K562 (cell line): Measurements from ENCODE around the gene SLC40A1. TPM values are rescaled to one million over a fixed set of nuclear protein-coding genes. Genes with fewer than 3 reads are reported as not detected.

Experiments
- DPF2 ChIP-seq: fragments of 450-650 bp; IDR thresholded peaks from 2 replicates; pipeline ENCODE4 v1.6.1; 2016
- ETV5 ChIP-seq: sonication (generic); formaldehyde crosslinking; IDR thresholded peaks from 2 replicates; pipeline ENCODE4 v1.4.0; 2020; ENCODE audit warnings: low read depth, mild to moderate bottlenecking, missing genetic modification reagents
- HCFC1 ChIP-seq: IDR thresholded peaks from 2 replicates; pipeline ENCODE4 v1.6.1; 2012; ENCODE audit warnings: low read depth, low read length, improper control_type of control experiment
- IRF9 ChIP-seq: fragments of 450-650 bp; IDR thresholded peaks from 2 replicates; pipeline ENCODE4 v1.6.1; 2016; ENCODE audit warnings: missing biosample characterization, missing genetic modification characterization
- MAFG ChIP-seq: fragments of 450-650 bp; conservative IDR thresholded peaks from 2 replicates; pipeline ENCODE4 v1.6.1; 2016; ENCODE audit warnings: missing genetic modification characterization, missing compliant biosample characterization
- NFRKB ChIP-seq: fragments of 450-650 bp; IDR thresholded peaks from 2 replicates; pipeline ENCODE4 v1.6.1; 2016; ENCODE audit warnings: low read depth
- NR2C2 ChIP-seq, 2 experiments: fragments of 200-800 bp in 1 of 2; sonication (Bioruptor generic) in 1 of 2; sonication (generic) in 1 of 2; formaldehyde crosslinking in 1 of 2; IDR thresholded peaks; 2 replicates each; pipeline versions ENCODE4 v1.6.1 to v1.8.0; 2016 to 2022; ENCODE audit warnings: mild to moderate bottlenecking in 1 of 2, missing compliant biosample characterization in 1 of 2, missing genetic modification characterization in 1 of 2, missing genetic modification reagents in 1 of 2
- SETDB1 ChIP-seq: IDR thresholded peaks from one replicate; pipeline ENCODE4 v1.6.1; 2012; ENCODE audit warnings: low read length, control low read depth, inconsistent platforms
- YBX1 ChIP-seq: fragments of 450-650 bp; IDR thresholded peaks from 2 replicates; pipeline ENCODE4 v1.7.1; 2016; ENCODE audit warnings: mild to moderate bottlenecking
- ZBTB1 ChIP-seq: sonication (generic); formaldehyde crosslinking; IDR thresholded peaks from 2 replicates; pipeline ENCODE4 v1.8.1; 2023; ENCODE audit warnings: missing genetic modification reagents, low read depth, mild to moderate bottlenecking, borderline replicate concordance
- ZNF140 ChIP-seq: fragments of 250-450 bp; sonication (Bioruptor Pico); IDR thresholded peaks from 2 replicates; pipeline ENCODE4 v1.8.0; 2021; ENCODE audit warnings: moderate library complexity, mild to moderate bottlenecking, inconsistent platforms
- ZNF24 ChIP-seq: fragments of 450-650 bp; IDR thresholded peaks from 2 replicates; pipeline ENCODE4 v1.6.1; 2016
- polyA plus RNA-seq, 8 experiments: library from polyadenylated mRNA; depleted of rRNA in 4 of 8; stranded (reverse) in 5 of 8; unstranded in 3 of 8; fragments of >200 nt; fragmentation: Nextera tagmentation in 2 of 8; fragmentation: Illumina TruSeq in 1 of 8; extraction: Ambion mirVana in 2 of 8; extraction: Trizol in 1 of 8; gene quantifications; 2 replicates each; pipeline versions ENCODE4 v1.2.1 to v1.2.3, GENCODE V29; 2011 to 2014; ENCODE audit warnings: inconsistent platforms in 1 of 8, missing spikeins in 1 of 8
- total RNA-seq, 7 experiments: library from RNA; depleted of rRNA in 6 of 7; stranded (reverse); fragments of >200 nt in 6 of 7; fragmentation: Illumina TruSeq in 2 of 7; extraction: Trizol in 2 of 7; gene quantifications; 2 replicates each; pipeline versions ENCODE4 v1.2.1 to v1.2.3, GENCODE V29; 2011 to 2021; ENCODE audit warnings: low replicate concordance in 1 of 7
- TF ChIP-seq, protein P1 (sequence below): fragments of 250-450 bp; sonication (Bioruptor Pico); IDR thresholded peaks from 2 replicates; pipeline ENCODE4 v1.5.0; 2020; ENCODE audit warnings: mild to moderate bottlenecking, borderline replicate concordance
- TF ChIP-seq, protein P2 (sequence below): fragments of 250-450 bp; sonication (Bioruptor Pico); IDR thresholded peaks from 2 replicates; pipeline ENCODE4 v1.6.1; 2021; ENCODE audit warnings: mild to moderate bottlenecking
- TF ChIP-seq, protein P3 (sequence below): sonication (generic); formaldehyde crosslinking; IDR thresholded peaks from 2 replicates; pipeline ENCODE4 v1.9.0; 2022; ENCODE audit warnings: mild to moderate bottlenecking, missing genetic modification reagents
- TF ChIP-seq, protein P4 (sequence below): fragments of 450-650 bp; formaldehyde crosslinking; IDR thresholded peaks from 2 replicates; pipeline ENCODE4 v1.4.0; 2020; ENCODE audit warnings: mild to moderate bottlenecking
- TF ChIP-seq, protein P5 (sequence below), 2 experiments: fragments of 450-650 bp in 1 of 2; sonication (generic) in 1 of 2; formaldehyde crosslinking; conservative IDR thresholded peaks; 2 replicates each; pipeline versions ENCODE4 v1.4.0 to v1.8.1; 2020 to 2022; ENCODE audit warnings: mild to moderate bottlenecking in 1 of 2, missing genetic modification reagents in 1 of 2
- TF ChIP-seq, protein P6 (sequence below): fragments of 250-450 bp; sonication (Bioruptor Pico); IDR thresholded peaks from 2 replicates; pipeline ENCODE4 v1.8.0; 2022; ENCODE audit warnings: moderate library complexity, mild to moderate bottlenecking, inconsistent platforms
- TF ChIP-seq, protein P7 (sequence below): sonication (generic); formaldehyde crosslinking; IDR thresholded peaks from 2 replicates; pipeline ENCODE4 v1.8.0; 2022; ENCODE audit warnings: mild to moderate bottlenecking, missing genetic modification reagents

SLC40A1 gene
- total and polyA plus RNA-seq, 9 of the 15 experiments (the other 6 are each of a cell fraction or from before 2014, with no cell fraction given): 42.2 to 95.9 (median 54.9) TPM

GRCh38 chr2:189582140-189582808 lies 1.7 kb upstream of the SLC40A1 start (continued):
- TF ChIP-seq, protein P1, sequence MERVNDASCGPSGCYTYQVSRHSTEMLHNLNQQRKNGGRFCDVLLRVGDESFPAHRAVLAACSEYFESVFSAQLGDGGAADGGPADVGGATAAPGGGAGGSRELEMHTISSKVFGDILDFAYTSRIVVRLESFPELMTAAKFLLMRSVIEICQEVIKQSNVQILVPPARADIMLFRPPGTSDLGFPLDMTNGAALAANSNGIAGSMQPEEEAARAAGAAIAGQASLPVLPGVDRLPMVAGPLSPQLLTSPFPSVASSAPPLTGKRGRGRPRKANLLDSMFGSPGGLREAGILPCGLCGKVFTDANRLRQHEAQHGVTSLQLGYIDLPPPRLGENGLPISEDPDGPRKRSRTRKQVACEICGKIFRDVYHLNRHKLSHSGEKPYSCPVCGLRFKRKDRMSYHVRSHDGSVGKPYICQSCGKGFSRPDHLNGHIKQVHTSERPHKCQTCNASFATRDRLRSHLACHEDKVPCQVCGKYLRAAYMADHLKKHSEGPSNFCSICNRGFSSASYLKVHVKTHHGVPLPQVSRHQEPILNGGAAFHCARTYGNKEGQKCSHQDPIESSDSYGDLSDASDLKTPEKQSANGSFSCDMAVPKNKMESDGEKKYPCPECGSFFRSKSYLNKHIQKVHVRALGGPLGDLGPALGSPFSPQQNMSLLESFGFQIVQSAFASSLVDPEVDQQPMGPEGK (CRISPR knock-in tag): no peak
- TF ChIP-seq ZBTB1 (CRISPR knock-in tag) (no peak), ZNF140 (no peak), YBX1 (no peak), HCFC1 (no peak), MAFG (tag) (0 out of 2 replicates have a peak, but pooled peaks have one; percentile 5), NR2C2 (CRISPR knock-in tag; IDR thresholded peaks at IDR 0.05) (no peak), NR2C2 (tag; IDR thresholded peaks at IDR 0.05) (no peak), DPF2 (peak; percentile 36; the same call in 1 of the 2 replicates), IRF9 (tag) (no peak), NFRKB (peak; percentile 79; the same call in 1 of the 2 replicates), ETV5 (CRISPR knock-in tag) (no peak), ZNF24 (no peak), SETDB1 (no peak)
- TF ChIP-seq, protein P2, sequence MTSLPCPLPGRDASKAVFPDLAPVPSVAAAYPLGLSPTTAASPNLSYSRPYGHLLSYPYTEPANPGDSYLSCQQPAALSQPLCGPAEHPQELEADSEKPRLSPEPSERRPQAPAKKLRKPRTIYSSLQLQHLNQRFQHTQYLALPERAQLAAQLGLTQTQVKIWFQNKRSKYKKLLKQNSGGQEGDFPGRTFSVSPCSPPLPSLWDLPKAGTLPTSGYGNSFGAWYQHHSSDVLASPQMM (CRISPR knock-in tag): no peak
- TF ChIP-seq, protein P3, sequence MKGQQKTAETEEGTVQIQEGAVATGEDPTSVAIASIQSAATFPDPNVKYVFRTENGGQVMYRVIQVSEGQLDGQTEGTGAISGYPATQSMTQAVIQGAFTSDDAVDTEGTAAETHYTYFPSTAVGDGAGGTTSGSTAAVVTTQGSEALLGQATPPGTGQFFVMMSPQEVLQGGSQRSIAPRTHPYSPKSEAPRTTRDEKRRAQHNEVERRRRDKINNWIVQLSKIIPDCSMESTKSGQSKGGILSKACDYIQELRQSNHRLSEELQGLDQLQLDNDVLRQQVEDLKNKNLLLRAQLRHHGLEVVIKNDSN (CRISPR knock-in tag): no peak
- TF ChIP-seq, protein P4, sequence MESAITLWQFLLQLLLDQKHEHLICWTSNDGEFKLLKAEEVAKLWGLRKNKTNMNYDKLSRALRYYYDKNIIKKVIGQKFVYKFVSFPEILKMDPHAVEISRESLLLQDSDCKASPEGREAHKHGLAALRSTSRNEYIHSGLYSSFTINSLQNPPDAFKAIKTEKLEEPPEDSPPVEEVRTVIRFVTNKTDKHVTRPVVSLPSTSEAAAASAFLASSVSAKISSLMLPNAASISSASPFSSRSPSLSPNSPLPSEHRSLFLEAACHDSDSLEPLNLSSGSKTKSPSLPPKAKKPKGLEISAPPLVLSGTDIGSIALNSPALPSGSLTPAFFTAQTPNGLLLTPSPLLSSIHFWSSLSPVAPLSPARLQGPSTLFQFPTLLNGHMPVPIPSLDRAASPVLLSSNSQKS (CRISPR knock-in tag): no peak
- TF ChIP-seq, protein P5, sequence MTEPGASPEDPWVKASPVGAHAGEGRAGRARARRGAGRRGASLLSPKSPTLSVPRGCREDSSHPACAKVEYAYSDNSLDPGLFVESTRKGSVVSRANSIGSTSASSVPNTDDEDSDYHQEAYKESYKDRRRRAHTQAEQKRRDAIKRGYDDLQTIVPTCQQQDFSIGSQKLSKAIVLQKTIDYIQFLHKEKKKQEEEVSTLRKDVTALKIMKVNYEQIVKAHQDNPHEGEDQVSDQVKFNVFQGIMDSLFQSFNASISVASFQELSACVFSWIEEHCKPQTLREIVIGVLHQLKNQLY (CRISPR knock-in tag; conservative IDR thresholded peaks at IDR 0.05): no peak
- TF ChIP-seq, protein P6, sequence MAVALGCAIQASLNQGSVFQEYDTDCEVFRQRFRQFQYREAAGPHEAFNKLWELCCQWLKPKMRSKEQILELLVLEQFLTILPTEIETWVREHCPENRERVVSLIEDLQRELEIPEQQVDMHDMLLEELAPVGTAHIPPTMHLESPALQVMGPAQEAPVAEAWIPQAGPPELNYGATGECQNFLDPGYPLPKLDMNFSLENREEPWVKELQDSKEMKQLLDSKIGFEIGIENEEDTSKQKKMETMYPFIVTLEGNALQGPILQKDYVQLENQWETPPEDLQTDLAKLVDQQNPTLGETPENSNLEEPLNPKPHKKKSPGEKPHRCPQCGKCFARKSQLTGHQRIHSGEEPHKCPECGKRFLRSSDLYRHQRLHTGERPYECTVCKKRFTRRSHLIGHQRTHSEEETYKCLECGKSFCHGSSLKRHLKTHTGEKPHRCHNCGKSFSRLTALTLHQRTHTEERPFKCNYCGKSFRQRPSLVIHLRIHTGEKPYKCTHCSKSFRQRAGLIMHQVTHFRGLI: no peak
- TF ChIP-seq, protein P7, sequence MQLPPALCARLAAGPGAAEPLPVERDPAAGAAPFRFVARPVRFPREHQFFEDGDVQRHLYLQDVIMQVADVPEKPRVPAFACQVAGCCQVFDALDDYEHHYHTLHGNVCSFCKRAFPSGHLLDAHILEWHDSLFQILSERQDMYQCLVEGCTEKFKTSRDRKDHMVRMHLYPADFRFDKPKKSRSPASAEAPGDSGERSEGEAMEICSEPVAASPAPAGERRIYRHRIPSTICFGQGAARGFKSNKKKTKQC (CRISPR knock-in tag): no peak
